SU-DHL-6 (cell line): ENCODE results near the gene DKKL1.

Experiments
- EZH2phosphoT487 ChIP-seq: fragments of 200-600 bp; sonication (generic), shearing (Covaris generic); conservative IDR thresholded peaks from 2 replicates; pipeline ENCODE4 v1.6.1; 2018; ENCODE audit warnings: mild to moderate bottlenecking, antibody characterized with exemption, low read length, moderate library complexity, mixed read lengths
- TF ChIP-seq, protein P1 (sequence below): fragments of 200-600 bp; sonication (generic); IDR thresholded peaks from one replicate; pipeline ENCODE4 v1.5.1; 2017; ENCODE audit warnings: antibody characterized with exemption, mild to moderate bottlenecking, low read length, moderate library complexity; ENCODE audit not compliant: insufficient read depth, poor library complexity, severe bottlenecking

DNA sequence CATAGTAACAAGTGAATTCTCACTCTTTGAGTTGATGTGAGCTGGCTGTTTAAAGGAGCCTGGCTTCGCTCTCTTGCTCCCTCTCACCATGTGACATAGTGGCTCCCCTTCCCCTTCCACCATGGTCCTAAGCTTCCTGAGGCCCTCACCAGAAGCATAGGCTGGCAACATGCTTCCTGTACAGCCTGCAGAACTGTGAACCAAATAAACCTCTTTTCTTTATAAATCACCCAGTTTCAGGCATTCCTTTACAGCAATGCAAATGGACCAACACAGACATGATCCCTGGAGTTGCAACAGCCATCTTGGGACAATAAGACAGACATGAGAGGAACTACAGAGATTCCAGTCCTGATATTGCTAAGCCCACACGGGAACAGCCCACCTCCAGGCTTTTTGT is 14.1 kb upstream of the DKKL1 start:
- TF ChIP-seq, protein P1, sequence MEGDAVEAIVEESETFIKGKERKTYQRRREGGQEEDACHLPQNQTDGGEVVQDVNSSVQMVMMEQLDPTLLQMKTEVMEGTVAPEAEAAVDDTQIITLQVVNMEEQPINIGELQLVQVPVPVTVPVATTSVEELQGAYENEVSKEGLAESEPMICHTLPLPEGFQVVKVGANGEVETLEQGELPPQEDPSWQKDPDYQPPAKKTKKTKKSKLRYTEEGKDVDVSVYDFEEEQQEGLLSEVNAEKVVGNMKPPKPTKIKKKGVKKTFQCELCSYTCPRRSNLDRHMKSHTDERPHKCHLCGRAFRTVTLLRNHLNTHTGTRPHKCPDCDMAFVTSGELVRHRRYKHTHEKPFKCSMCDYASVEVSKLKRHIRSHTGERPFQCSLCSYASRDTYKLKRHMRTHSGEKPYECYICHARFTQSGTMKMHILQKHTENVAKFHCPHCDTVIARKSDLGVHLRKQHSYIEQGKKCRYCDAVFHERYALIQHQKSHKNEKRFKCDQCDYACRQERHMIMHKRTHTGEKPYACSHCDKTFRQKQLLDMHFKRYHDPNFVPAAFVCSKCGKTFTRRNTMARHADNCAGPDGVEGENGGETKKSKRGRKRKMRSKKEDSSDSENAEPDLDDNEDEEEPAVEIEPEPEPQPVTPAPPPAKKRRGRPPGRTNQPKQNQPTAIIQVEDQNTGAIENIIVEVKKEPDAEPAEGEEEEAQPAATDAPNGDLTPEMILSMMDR, result no peak
- TF ChIP-seq EZH2phosphoT487, result no peak
